Measurements from ENCODE around the gene FAM25C.
"Not testable (repeated sequence)": the region's sequence is repeated elsewhere in the genome, so short reads cannot be mapped to it uniquely, and the experiment has no call there.

FAM25C gene

DNA sequence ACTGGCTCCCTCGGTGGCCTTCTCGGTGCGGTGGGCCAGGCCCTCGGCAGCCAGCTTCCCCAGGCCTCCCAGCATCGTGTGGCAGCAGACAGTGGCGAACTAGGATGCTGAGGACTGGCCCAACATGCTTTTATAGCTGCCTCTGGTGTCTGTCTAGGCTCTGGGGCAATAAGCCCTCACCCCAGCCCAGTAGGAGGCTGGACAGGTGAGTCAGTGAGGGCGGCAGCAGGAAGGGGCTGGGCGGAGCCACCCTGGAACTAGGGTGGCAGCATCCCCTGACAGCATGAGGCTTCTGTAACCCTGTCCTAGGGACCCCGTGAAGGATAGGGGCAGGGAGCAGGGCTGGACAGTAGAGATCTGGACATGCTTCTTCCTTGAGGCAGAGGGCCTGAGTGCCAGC, at the start of gene FAM25C:
Gene FAM25C, minus strand, starts transcription at position 101 of the 400 bp plus-strand sequence. Its CDS starts 26 bp downstream, at position 75.
- not testable (repeated sequence) for DNase-seq (ENCODE audit: low spot score)

GRCh38 chr10:48044557-48044956, 45.0 kb upstream of the FAM25C start:
- not testable (repeated sequence) for DNase-seq (ENCODE audit: low spot score)

DNA sequence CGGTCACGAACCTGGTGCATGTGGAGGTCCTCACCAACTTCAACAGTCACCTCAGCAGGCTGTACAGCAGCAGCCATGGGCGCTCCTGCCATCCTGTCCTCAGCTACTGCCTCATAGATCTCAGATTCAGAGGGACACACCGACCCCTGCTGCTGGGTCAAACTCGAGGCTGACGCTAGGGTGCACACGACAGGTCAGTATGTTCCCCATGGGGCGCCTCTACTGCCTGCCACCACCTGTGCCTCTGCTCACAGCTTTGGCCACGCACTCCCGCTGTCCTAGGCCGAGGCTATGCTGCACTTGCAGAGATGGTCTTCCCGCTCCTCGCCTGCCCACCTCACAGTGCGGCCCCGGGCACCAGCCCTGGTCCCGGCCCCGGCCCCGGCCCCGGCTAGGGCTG, 31.8 kb upstream of the FAM25C start:
- not testable (repeated sequence) for DNase-seq (ENCODE audit: low spot score)

DNA sequence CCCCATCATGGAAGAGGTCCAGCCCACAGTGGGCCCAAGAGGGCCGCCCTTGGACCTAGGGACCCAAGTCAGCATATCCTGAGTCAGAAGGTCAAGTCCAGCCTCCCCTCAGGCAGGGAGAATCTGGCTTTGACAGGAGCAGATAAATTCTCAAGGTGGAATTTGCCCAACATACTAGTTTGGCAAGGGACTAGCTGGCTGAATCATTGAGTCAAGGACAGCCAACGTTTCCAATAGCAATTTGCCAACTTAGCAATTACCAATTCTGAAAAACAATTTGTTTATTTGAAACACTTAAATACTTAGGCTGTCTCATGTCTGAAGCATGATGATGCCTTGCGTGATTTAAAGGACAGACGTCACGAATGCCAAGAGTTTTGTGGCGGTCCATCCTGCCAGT, 2.7 kb upstream of the FAM25C start:
- DNase-seq (ENCODE audit: low spot score) = not testable (repeated sequence)

GRCh38 chr10:47994045-47994444, 5.5 kb downstream of the FAM25C start:
- not testable (repeated sequence) for DNase-seq (ENCODE audit: low spot score)

GRCh38 chr10:47992560-47992959, 7.0 kb downstream of the FAM25C start:
- DNase-seq (ENCODE audit: low spot score) = not testable (repeated sequence)

GRCh38 chr10:47991706-47992105, 7.9 kb downstream of the FAM25C start:
- DNase-seq (ENCODE audit: low spot score) = not testable (repeated sequence)

GRCh38 chr10:47990097-47990496, 9.5 kb downstream of the FAM25C start:
- not testable (repeated sequence) for DNase-seq (ENCODE audit: low spot score)

GRCh38 chr10:47989542-47989950, 10.0 kb downstream of the FAM25C start:
- DNase-seq (ENCODE audit: low spot score) = not testable (repeated sequence)

- peak; percentile 2 for DNase-seq (ENCODE audit: low spot score)
Observed at GRCh38 chr10:47988718-47989541, 10.7 kb downstream of the FAM25C start.

- DNase-seq (ENCODE audit: low spot score) = not testable (repeated sequence)
Observed at GRCh38 chr10:47987952-47988351, 11.6 kb downstream of the FAM25C start.

GRCh38 chr10:47986413-47987230, 13.0 kb downstream of the FAM25C start:
- not testable (repeated sequence) for DNase-seq (ENCODE audit: low spot score)

DNA sequence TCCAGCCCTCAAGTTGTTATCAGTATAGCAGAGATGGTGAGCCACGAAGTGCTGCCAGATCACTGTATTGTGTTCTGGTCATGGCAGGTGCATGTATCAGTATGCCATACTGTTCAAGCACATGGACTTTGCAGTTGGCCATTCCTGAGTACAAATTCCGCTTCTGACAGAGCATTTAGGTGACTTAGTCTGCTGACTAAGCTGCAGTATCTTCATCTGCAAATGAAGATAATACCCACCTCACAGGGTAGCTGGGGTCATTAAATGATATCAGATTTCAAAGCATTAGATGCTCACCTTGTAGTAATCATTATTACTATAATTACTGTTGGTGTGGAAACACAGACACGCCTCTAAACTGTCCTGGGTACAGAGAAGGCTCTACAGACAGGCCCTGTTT, 24.2 kb downstream of the FAM25C start:
- DNase-seq (ENCODE audit: low spot score) = not testable (repeated sequence)

DNA sequence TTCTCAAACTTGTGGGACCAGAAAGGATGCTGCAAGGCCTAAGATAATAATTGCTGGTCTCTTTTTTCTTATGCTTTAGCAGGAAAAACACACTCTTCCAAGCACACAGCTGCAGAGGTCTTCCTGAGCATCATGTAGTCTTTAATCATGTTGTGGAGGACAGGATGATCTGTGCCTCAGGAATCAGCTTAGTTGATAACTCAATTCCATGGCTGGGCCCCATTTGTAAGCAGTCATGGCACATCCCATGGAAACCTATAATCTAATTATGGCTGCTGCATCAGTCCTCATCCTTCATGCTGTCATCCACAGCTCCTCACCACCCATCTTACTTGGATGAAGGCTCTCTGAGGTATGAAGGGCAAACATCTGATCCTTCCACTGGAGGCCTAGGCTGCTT, 26.5 kb downstream of the FAM25C start:
- not testable (repeated sequence) for DNase-seq (ENCODE audit: low spot score)

DNA sequence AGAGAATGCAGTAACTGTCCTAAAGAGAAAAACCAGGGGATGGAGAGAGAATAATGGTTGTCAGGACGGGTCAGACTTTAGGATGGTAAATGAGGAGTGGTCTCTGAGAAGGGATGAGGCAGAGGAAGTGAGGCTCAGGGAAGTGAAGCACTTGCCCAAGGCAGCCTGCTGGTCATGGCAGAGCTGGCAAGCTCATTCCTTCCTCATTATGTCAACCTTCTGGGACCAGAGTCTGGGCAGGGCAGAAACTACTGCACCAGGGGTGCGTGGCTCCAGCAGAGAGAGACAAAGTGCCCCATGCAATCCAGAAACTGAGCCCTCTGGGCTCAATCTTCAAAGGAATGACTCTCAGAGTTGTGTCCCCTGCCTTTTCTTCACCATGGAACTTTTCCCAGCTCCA, 27.5 kb downstream of the FAM25C start:
- not testable (repeated sequence) for DNase-seq (ENCODE audit: low spot score)

DNA sequence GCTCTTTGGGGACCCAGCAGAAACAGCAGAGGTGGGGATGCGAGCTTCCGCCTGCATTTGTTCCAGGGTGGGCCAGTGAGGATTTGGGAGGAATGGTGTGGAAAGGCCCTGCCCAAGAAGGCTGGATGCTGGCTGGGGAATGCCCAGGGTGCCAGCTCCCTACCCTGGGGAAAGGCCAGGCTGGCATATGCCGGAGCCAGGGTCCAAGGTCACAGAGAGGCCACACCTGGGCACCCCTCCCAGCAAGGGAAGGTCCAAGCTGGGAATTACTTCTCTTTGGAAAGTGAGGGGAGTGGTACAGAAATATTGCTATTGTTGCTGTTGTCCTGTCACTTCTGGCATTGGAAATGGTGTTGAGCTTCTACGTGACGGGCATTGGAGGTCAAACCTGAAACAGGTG, 28.0 kb downstream of the FAM25C start:
- not testable (repeated sequence) for DNase-seq (ENCODE audit: low spot score)

GRCh38 chr10:47970047-47970446, 29.5 kb downstream of the FAM25C start:
- DNase-seq (ENCODE audit: low spot score) = not testable (repeated sequence)

- not testable (repeated sequence) for DNase-seq (ENCODE audit: low spot score)
Observed at GRCh38 chr10:47968988-47969387, 30.6 kb downstream of the FAM25C start.

- DNase-seq (ENCODE audit: low spot score) = not testable (repeated sequence)
Observed at GRCh38 chr10:47964280-47965063, 35.1 kb downstream of the FAM25C start.

- not testable (repeated sequence) for DNase-seq (ENCODE audit: low spot score)
Observed at GRCh38 chr10:47962785-47963184, 36.8 kb downstream of the FAM25C start.

DNA sequence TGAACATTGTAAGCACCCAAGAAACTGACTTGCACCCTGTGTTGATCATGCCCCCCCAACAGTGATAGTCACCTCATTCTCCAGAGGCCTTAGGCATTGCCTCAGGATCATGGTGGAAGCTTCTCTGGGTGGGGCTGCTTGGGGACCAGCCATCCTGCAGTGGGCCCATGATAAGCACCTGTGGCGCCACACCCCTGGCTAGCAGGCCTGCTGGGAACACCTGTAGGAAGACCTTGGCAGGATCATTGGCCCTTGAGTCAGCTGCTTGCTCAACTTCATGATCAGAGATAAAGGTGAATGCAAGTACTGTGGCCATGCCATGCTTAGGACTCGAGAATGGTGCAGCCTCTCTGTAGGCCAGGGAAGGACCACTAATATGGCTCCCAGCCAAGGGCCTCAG, 38.9 kb downstream of the FAM25C start:
- DNase-seq (ENCODE audit: low spot score) = not testable (repeated sequence)

- DNase-seq (ENCODE audit: low spot score) = not testable (repeated sequence)
Observed at GRCh38 chr10:47959677-47960076, 39.9 kb downstream of the FAM25C start.

All from AG20443 (cell line).